GM23338 (cell line): Measurements from ENCODE around the gene CYB5RL. TPM values are rescaled to one million over a fixed set of nuclear protein-coding genes. Genes with fewer than 3 reads are reported as not detected.

Source experiments
- ATAC-seq: fragments of 200-7000 bp; cut with Tn5 transposase; 3 replicates; pipeline ENCODE4 v1.9.1; 2020
- DNase-seq: peaks from one replicate; pipeline ENCODE4 v3.0.0-alpha.2; 2015; ENCODE audit warnings: low spot score
- H2AFZ ChIP-seq: fragments of 200-600 bp; sonication (generic); 2 replicates; pipeline ENCODE4 v1.8.0; 2016; ENCODE audit warnings: antibody characterized with exemption, mild to moderate bottlenecking, moderate library complexity
- H3F3A ChIP-seq: fragments of 200-600 bp; sonication (generic); replicated peaks from 2 replicates; pipeline ENCODE4 v1.8.0; 2017; ENCODE audit warnings: antibody characterized with exemption, mixed run types, low read depth
- H3K27ac ChIP-seq: fragments of 200-600 bp; sonication (generic); 2 replicates; pipeline ENCODE4 v1.6.1; 2016; ENCODE audit warnings: low read depth
- H3K27me3 ChIP-seq: fragments of 200-600 bp; sonication (generic); 2 replicates; pipeline ENCODE4 v1.8.0; 2016; ENCODE audit warnings: mild to moderate bottlenecking, mixed run types, moderate library complexity; ENCODE audit not compliant: insufficient read depth
- H3K36me3 ChIP-seq: fragments of 200-600 bp; sonication (generic); 2 replicates; pipeline ENCODE4 v1.8.0; 2016; ENCODE audit warnings: mild to moderate bottlenecking; ENCODE audit not compliant: insufficient read depth
- H3K4me1 ChIP-seq: fragments of 200-600 bp; sonication (generic); 2 replicates; pipeline ENCODE4 v1.8.0; 2016; ENCODE audit warnings: mild to moderate bottlenecking, moderate library complexity; ENCODE audit not compliant: insufficient read depth
- H3K4me2 ChIP-seq: fragments of 200-600 bp; sonication (generic); 2 replicates; pipeline ENCODE4 v1.7.1; 2017; ENCODE audit warnings: mixed run types
- H3K4me3 ChIP-seq: fragments of 200-600 bp; sonication (generic); 2 replicates; pipeline ENCODE4 v1.6.1; 2016; ENCODE audit warnings: mixed run types
- H3K79me2 ChIP-seq: fragments of 200-600 bp; sonication (generic); replicated peaks from 2 replicates; pipeline ENCODE4 v1.8.0; 2017; ENCODE audit warnings: mild to moderate bottlenecking; ENCODE audit not compliant: insufficient read depth
- H3K9me2 ChIP-seq: fragments of 200-600 bp; sonication (generic); 2 replicates; pipeline ENCODE4 v1.8.0; 2017; ENCODE audit not compliant: insufficient read depth
- H4K20me1 ChIP-seq: fragments of 200-600 bp; sonication (generic); replicated peaks from 2 replicates; pipeline ENCODE4 v1.8.0; 2017; ENCODE audit warnings: mild to moderate bottlenecking; ENCODE audit not compliant: insufficient read depth
- H3K27ac Mint-ChIP-seq: 2 replicates; pipeline ENCODE4 v1.8.0; 2020; ENCODE audit warnings: inconsistent platforms, mild to moderate bottlenecking, moderate library complexity, mixed read lengths
- H3K27me3 Mint-ChIP-seq: 3 replicates; pipeline ENCODE4 v1.8.0; 2022; ENCODE audit warnings: low read depth, mild to moderate bottlenecking, moderate library complexity, mixed read lengths, inconsistent platforms; ENCODE audit not compliant: insufficient read depth, poor library complexity
- H3K36me3 Mint-ChIP-seq: 3 replicates; pipeline ENCODE4 v1.8.0; 2021; ENCODE audit warnings: low read depth, mild to moderate bottlenecking, inconsistent platforms, moderate library complexity, mixed read lengths
- H3K4me1 Mint-ChIP-seq: 3 replicates; pipeline ENCODE4 v1.8.0; 2020; ENCODE audit warnings: mild to moderate bottlenecking, inconsistent platforms, mixed read lengths
- H3K4me3 Mint-ChIP-seq: 3 replicates; pipeline ENCODE4 v1.8.0; 2021; ENCODE audit warnings: moderate library complexity, mild to moderate bottlenecking, inconsistent platforms, mixed read lengths
- H3K9me3 Mint-ChIP-seq: 3 replicates; pipeline ENCODE4 v1.8.0; 2020; ENCODE audit warnings: moderate library complexity, mild to moderate bottlenecking, inconsistent platforms, mixed read lengths
- CREB1 ChIP-seq: fragments of 250-450 bp; sonication (Bioruptor Pico); IDR thresholded peaks from 2 replicates; pipeline ENCODE4 v1.5.0; 2020; ENCODE audit warnings: low read depth, mild to moderate bottlenecking, moderate library complexity
- EZH2 ChIP-seq: fragments of 200-600 bp; sonication (generic); IDR thresholded peaks from one replicate; pipeline ENCODE4 v1.8.0; 2017; ENCODE audit warnings: antibody characterized with exemption, mild to moderate bottlenecking, low read depth; ENCODE audit not compliant: unreplicated experiment
- EZH2phosphoT487 ChIP-seq: fragments of 200-600 bp; sonication (generic); IDR thresholded peaks from one replicate; pipeline ENCODE4 v1.8.1; 2018; ENCODE audit warnings: antibody characterized with exemption; ENCODE audit not compliant: unreplicated experiment
- JUNB ChIP-seq: IDR thresholded peaks from one replicate; pipeline ENCODE4 v1.6.1; 2016; ENCODE audit warnings: antibody characterized with exemption; ENCODE audit not compliant: unreplicated experiment
- NANOG ChIP-seq: IDR thresholded peaks from 2 replicates; pipeline ENCODE4 v1.6.1; 2016; ENCODE audit warnings: antibody characterized with exemption, borderline replicate concordance
- POLR2AphosphoS5 ChIP-seq: IDR thresholded peaks from 2 replicates; pipeline ENCODE4 v1.6.1; 2016; ENCODE audit warnings: antibody characterized with exemption, low read depth
- STAT1 ChIP-seq: IDR thresholded peaks from one replicate; pipeline ENCODE4 v1.6.1; 2016; ENCODE audit warnings: antibody characterized with exemption; ENCODE audit not compliant: unreplicated experiment
- ZNF114 ChIP-seq: fragments of 250-450 bp; sonication (Bioruptor Pico); IDR thresholded peaks from 2 replicates; pipeline ENCODE4 v1.5.0; 2020; ENCODE audit warnings: mild to moderate bottlenecking, moderate library complexity
- ZNF331 ChIP-seq: fragments of 250-450 bp; sonication (Bioruptor Pico); IDR thresholded peaks from 2 replicates; pipeline ENCODE4 v1.5.0; 2020; ENCODE audit warnings: low read depth, mild to moderate bottlenecking, moderate library complexity
- polyA plus RNA-seq: library from polyadenylated mRNA; unstranded; fragments of >200 nt; fragmentation: Nextera tagmentation; extraction: Ambion mirVana; gene quantifications from 2 replicates; pipeline ENCODE4 v1.2.1, GENCODE V29; 2016
- total RNA-seq: library from RNA; depleted of rRNA; stranded (reverse); fragments of >200 nt; shearing (Covaris generic); gene quantifications from 2 replicates; pipeline ENCODE4 v1.2.3, GENCODE V29; 2014
- TF ChIP-seq, protein P1 (sequence below), 2 experiments: fragments of 200-600 bp in 1 of 2; sonication (generic) in 1 of 2; conservative IDR thresholded peaks; 2 replicates each; pipeline versions ENCODE4 v1.5.1 to v1.6.1; 2016 to 2017; ENCODE audit warnings: antibody characterized with exemption in 2 of 2, low read depth in 2 of 2, mild to moderate bottlenecking in 2 of 2, moderate library complexity in 1 of 2
- TF ChIP-seq, protein P2 (sequence below): IDR thresholded peaks from 2 replicates; pipeline ENCODE4 v1.6.1; 2016; ENCODE audit warnings: antibody characterized with exemption
- TF ChIP-seq, protein P3 (sequence below): IDR thresholded peaks from one replicate; pipeline ENCODE4 v1.6.1; 2018; ENCODE audit warnings: antibody characterized with exemption; ENCODE audit not compliant: unreplicated experiment
- TF ChIP-seq, protein P4 (sequence below): fragments of 250-450 bp; sonication (Bioruptor Pico); IDR thresholded peaks from 2 replicates; pipeline ENCODE4 v1.5.0; 2020; ENCODE audit warnings: mild to moderate bottlenecking, moderate library complexity

CYB5RL gene
- total and polyA plus RNA-seq, 2 experiments from 2014 or later, result 5.9 to 11.5 TPM

DNA sequence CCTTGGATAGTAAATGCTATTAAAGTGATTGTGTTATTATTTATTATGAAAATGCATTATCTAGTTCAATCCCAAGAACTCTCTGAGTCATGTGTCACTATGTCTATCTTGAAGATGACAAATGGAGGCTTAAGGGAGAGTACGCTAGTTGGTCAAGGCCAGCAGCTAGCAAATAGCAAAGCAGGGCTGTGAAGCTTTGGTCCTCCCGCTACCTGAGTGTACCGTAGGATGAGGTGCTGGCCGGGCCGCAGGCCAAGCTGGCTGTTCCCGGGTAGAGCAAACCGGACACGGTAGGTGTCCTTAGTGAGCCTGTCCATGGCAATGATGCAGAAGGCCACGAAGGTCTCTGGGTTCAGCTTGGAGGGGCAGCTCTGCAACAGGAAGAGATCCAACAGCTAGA is 9.3 kb downstream of the CYB5RL start:
- DNase-seq (no peak), ATAC-seq (no peak)
- no peaks in the 10 kb centered on the region for H3K36me3 ChIP-seq
- H3K27ac Mint-ChIP-seq, result no peak overlapping the region
- H3K4me3 Mint-ChIP-seq, result no peak overlapping the region
- H3K27me3 ChIP-seq, result no peaks in the 10 kb centered on the region
- H3F3A ChIP-seq, result no peaks in the 10 kb centered on the region
- H3K79me2 ChIP-seq, result no peaks in the 10 kb centered on the region
- H2AFZ ChIP-seq, result no peak overlapping the region
- no peak overlapping the region for H3K4me3 ChIP-seq
- no peaks in the 10 kb centered on the region for H3K4me1 Mint-ChIP-seq
- peaks cover 4% of the 10 kb centered on the region for H3K27me3 Mint-ChIP-seq
- H3K27ac ChIP-seq, result no peak overlapping the region
- no peaks in the 10 kb centered on the region for H4K20me1 ChIP-seq
- no peaks in the 10 kb centered on the region for H3K9me3 Mint-ChIP-seq
- peaks cover 14% of the 10 kb centered on the region for H3K36me3 Mint-ChIP-seq
- H3K4me1 ChIP-seq, result no peaks in the 10 kb centered on the region
- H3K9me2 ChIP-seq, result no peaks in the 10 kb centered on the region
- no peak overlapping the region for H3K4me2 ChIP-seq
- TF ChIP-seq STAT1 (no peak), JUNB (no peak), NANOG (no peak), POLR2AphosphoS5 (no peak), ZNF114 (CRISPR knock-in tag) (no peak), CREB1 (CRISPR knock-in tag) (no peak), ZNF331 (no peak), EZH2 (no peak), EZH2phosphoT487 (no peak)
- TF ChIP-seq, protein P1, sequence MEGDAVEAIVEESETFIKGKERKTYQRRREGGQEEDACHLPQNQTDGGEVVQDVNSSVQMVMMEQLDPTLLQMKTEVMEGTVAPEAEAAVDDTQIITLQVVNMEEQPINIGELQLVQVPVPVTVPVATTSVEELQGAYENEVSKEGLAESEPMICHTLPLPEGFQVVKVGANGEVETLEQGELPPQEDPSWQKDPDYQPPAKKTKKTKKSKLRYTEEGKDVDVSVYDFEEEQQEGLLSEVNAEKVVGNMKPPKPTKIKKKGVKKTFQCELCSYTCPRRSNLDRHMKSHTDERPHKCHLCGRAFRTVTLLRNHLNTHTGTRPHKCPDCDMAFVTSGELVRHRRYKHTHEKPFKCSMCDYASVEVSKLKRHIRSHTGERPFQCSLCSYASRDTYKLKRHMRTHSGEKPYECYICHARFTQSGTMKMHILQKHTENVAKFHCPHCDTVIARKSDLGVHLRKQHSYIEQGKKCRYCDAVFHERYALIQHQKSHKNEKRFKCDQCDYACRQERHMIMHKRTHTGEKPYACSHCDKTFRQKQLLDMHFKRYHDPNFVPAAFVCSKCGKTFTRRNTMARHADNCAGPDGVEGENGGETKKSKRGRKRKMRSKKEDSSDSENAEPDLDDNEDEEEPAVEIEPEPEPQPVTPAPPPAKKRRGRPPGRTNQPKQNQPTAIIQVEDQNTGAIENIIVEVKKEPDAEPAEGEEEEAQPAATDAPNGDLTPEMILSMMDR (conservative IDR thresholded peaks at IDR 0.05; ENCODE audit: low read depth in 2 of 2), result no peak
- TF ChIP-seq, protein P2, sequence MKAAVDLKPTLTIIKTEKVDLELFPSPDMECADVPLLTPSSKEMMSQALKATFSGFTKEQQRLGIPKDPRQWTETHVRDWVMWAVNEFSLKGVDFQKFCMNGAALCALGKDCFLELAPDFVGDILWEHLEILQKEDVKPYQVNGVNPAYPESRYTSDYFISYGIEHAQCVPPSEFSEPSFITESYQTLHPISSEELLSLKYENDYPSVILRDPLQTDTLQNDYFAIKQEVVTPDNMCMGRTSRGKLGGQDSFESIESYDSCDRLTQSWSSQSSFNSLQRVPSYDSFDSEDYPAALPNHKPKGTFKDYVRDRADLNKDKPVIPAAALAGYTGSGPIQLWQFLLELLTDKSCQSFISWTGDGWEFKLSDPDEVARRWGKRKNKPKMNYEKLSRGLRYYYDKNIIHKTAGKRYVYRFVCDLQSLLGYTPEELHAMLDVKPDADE, result no peak
- TF ChIP-seq, protein P3, sequence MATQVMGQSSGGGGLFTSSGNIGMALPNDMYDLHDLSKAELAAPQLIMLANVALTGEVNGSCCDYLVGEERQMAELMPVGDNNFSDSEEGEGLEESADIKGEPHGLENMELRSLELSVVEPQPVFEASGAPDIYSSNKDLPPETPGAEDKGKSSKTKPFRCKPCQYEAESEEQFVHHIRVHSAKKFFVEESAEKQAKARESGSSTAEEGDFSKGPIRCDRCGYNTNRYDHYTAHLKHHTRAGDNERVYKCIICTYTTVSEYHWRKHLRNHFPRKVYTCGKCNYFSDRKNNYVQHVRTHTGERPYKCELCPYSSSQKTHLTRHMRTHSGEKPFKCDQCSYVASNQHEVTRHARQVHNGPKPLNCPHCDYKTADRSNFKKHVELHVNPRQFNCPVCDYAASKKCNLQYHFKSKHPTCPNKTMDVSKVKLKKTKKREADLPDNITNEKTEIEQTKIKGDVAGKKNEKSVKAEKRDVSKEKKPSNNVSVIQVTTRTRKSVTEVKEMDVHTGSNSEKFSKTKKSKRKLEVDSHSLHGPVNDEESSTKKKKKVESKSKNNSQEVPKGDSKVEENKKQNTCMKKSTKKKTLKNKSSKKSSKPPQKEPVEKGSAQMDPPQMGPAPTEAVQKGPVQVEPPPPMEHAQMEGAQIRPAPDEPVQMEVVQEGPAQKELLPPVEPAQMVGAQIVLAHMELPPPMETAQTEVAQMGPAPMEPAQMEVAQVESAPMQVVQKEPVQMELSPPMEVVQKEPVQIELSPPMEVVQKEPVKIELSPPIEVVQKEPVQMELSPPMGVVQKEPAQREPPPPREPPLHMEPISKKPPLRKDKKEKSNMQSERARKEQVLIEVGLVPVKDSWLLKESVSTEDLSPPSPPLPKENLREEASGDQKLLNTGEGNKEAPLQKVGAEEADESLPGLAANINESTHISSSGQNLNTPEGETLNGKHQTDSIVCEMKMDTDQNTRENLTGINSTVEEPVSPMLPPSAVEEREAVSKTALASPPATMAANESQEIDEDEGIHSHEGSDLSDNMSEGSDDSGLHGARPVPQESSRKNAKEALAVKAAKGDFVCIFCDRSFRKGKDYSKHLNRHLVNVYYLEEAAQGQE, result no peak
- TF ChIP-seq, protein P4, sequence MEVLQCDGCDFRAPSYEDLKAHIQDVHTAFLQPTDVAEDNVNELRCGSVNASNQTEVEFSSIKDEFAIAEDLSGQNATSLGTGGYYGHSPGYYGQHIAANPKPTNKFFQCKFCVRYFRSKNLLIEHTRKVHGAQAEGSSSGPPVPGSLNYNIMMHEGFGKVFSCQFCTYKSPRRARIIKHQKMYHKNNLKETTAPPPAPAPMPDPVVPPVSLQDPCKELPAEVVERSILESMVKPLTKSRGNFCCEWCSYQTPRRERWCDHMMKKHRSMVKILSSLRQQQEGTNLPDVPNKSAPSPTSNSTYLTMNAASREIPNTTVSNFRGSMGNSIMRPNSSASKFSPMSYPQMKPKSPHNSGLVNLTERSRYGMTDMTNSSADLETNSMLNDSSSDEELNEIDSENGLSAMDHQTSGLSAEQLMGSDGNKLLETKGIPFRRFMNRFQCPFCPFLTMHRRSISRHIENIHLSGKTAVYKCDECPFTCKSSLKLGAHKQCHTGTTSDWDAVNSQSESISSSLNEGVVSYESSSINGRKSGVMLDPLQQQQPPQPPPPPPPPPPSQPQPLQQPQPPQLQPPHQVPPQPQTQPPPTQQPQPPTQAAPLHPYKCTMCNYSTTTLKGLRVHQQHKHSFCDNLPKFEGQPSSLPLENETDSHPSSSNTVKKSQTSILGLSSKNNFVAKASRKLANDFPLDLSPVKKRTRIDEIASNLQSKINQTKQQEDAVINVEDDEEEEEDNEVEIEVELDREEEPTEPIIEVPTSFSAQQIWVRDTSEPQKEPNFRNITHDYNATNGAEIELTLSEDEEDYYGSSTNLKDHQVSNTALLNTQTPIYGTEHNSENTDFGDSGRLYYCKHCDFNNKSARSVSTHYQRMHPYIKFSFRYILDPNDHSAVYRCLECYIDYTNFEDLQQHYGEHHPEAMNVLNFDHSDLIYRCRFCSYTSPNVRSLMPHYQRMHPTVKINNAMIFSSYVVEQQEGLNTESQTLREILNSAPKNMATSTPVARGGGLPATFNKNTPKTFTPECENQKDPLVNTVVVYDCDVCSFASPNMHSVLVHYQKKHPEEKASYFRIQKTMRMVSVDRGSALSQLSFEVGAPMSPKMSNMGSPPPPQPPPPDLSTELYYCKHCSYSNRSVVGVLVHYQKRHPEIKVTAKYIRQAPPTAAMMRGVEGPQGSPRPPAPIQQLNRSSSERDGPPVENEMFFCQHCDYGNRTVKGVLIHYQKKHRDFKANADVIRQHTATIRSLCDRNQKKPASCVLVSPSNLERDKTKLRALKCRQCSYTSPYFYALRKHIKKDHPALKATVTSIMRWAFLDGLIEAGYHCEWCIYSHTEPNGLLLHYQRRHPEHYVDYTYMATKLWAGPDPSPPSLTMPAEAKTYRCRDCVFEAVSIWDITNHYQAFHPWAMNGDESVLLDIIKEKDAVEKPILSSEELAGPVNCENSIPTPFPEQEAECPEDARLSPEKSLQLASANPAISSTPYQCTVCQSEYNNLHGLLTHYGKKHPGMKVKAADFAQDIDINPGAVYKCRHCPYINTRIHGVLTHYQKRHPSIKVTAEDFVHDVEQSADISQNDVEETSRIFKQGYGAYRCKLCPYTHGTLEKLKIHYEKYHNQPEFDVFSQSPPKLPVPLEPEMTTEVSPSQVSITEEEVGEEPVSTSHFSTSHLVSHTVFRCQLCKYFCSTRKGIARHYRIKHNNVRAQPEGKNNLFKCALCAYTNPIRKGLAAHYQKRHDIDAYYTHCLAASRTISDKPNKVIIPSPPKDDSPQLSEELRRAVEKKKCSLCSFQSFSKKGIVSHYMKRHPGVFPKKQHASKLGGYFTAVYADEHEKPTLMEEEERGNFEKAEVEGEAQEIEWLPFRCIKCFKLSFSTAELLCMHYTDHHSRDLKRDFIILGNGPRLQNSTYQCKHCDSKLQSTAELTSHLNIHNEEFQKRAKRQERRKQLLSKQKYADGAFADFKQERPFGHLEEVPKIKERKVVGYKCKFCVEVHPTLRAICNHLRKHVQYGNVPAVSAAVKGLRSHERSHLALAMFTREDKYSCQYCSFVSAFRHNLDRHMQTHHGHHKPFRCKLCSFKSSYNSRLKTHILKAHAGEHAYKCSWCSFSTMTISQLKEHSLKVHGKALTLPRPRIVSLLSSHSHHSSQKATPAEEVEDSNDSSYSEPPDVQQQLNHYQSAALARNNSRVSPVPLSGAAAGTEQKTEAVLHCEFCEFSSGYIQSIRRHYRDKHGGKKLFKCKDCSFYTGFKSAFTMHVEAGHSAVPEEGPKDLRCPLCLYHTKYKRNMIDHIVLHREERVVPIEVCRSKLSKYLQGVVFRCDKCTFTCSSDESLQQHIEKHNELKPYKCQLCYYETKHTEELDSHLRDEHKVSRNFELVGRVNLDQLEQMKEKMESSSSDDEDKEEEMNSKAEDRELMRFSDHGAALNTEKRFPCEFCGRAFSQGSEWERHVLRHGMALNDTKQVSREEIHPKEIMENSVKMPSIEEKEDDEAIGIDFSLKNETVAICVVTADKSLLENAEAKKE (CRISPR knock-in tag), result no peak
